ENCODE results near the gene CABCOCO1. TPM values are rescaled to one million over a fixed set of nuclear protein-coding genes. Genes with fewer than 3 reads are reported as not detected.

The CABCOCO1 gene
- total and polyA plus RNA-seq, 2 of the 13 experiments (the other 11 are each of a cell fraction or from before 2014, with no cell fraction given): not detected

- TF ChIP-seq ATF2 (CRISPR knock-in tag; IDR thresholded peaks at IDR 0.05) (no peak), ADNP (CRISPR knock-in tag; IDR thresholded peaks at IDR 0.05) (no peak), EZH2 (conservative IDR thresholded peaks at IDR 0.05; ENCODE audit: low read depth, low read length) (no peak), ZNF576 (CRISPR knock-in tag; IDR thresholded peaks at IDR 0.05) (no peak), KDM3A (CRISPR knock-in tag; IDR thresholded peaks at IDR 0.05; ENCODE audit: low read depth) (no peak)
Observed at GRCh38 chr10:61758433-61758832, 95.7 kb downstream of the CABCOCO1 start (continued).

DNA sequence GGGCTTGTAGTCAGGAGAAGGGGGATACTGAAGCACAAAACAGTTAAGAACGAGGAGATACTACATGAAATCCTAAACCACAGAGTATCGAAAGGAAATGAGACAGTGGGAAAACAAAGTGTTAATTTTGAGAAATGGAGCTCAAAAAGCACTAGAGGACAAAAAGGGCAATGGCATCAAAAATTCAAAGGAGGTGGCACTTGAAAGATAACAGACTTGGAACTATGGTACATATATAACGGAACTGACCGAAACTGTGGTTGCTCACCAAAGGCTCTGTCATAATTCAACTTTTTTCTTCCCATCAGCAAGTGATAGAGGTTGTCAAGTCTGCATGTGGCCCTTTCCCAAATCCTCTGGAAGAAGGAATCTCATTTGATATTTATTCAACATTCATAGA, 97.0 kb downstream of the CABCOCO1 start:
- Histone ChIP-seq H3K4me1 (ENCODE audit: insufficient read depth, low read length) (no peaks in the 10 kb centered on the region), H3K27me3 (ENCODE audit: control insufficient read depth in 1 of 2, insufficient read depth in 2 of 2, low read length in 2 of 2) (no peaks in the 10 kb centered on the region), H3K4me2 (ENCODE audit: low read depth, low read length) (no peak overlapping the region), H4K20me1 (ENCODE audit: insufficient read depth, low read length) (no peaks in the 10 kb centered on the region), H3K79me2 (ENCODE audit: insufficient read depth, low read length) (no peaks in the 10 kb centered on the region), H3K9me3 (ENCODE audit: low read length) (no peaks in the 10 kb centered on the region), H3K9ac (ENCODE audit: insufficient read depth, low read depth, low read length) (no peak overlapping the region), H3K36me3 (replicated peaks in 1 of 2; ENCODE audit: control insufficient read depth in 1 of 2, insufficient read depth in 2 of 2, low read length in 2 of 2) (no peaks in the 10 kb centered on the region), H3K27ac (ENCODE audit: extremely low read length, insufficient read depth, low read length) (no peak overlapping the region), H2AFZ (ENCODE audit: low read length) (no peak overlapping the region), H3K4me3 (replicated peaks in 1 of 3; ENCODE audit: insufficient read depth in 1 of 3, low read depth in 2 of 3, low read length in 3 of 3) (no peak overlapping the region)
- WGBS (ENCODE audit: low lambda C conversion rate): 66% methylated on average over 4 of the region's 4 CpGs
- no peak for DNase-seq (ENCODE audit: low spot score)
- FAIRE-seq: no peak
- no TSS peak for BruUV-seq (replicated peaks)
- ATAC-seq: no peak
- ChIA-PET POLR2A (no interaction called here), CTCF (ENCODE audit: low intra/inter-chr PET ratio, low total read pairs) (no interaction called here)
- in situ Hi-C loops (cut with HindIII; ENCODE audit: extremely low pct_ligation_motif_present, low pct_unique_long_range_greater_than_20kb): no loop called here
- TF ChIP-seq KLF6 (CRISPR knock-in tag; IDR thresholded peaks at IDR 0.05): no peak
- no peak for TF ChIP-seq ATRX (CRISPR knock-in tag; IDR thresholded peaks at IDR 0.05; ENCODE audit: borderline replicate concordance)
- no peak for TF ChIP-seq ZSCAN29 (CRISPR knock-in tag; conservative IDR thresholded peaks at IDR 0.05)
- TF ChIP-seq RBFOX2 (IDR thresholded peaks at IDR 0.05; ENCODE audit: low read depth, low read length): no peak
- no peak for TF ChIP-seq ZNF75D (CRISPR knock-in tag; IDR thresholded peaks at IDR 0.05; ENCODE audit: borderline replicate concordance)
- TF ChIP-seq ZNF232 (CRISPR knock-in tag; IDR thresholded peaks at IDR 0.05; ENCODE audit: borderline replicate concordance): no peak
- no peak for TF ChIP-seq TAF1 (CRISPR knock-in tag; IDR thresholded peaks at IDR 0.05)
- no peak for TF ChIP-seq ZNF724P (CRISPR knock-in tag; IDR thresholded peaks at IDR 0.05; ENCODE audit: borderline replicate concordance)
- TF ChIP-seq ZBTB21 (CRISPR knock-in tag; IDR thresholded peaks at IDR 0.05): no peak
- TF ChIP-seq ZNF230 (CRISPR knock-in tag; IDR thresholded peaks at IDR 0.05): no peak
- TF ChIP-seq HOXA5 (CRISPR knock-in tag; IDR thresholded peaks at IDR 0.05): no peak
- TF ChIP-seq, protein P1, sequence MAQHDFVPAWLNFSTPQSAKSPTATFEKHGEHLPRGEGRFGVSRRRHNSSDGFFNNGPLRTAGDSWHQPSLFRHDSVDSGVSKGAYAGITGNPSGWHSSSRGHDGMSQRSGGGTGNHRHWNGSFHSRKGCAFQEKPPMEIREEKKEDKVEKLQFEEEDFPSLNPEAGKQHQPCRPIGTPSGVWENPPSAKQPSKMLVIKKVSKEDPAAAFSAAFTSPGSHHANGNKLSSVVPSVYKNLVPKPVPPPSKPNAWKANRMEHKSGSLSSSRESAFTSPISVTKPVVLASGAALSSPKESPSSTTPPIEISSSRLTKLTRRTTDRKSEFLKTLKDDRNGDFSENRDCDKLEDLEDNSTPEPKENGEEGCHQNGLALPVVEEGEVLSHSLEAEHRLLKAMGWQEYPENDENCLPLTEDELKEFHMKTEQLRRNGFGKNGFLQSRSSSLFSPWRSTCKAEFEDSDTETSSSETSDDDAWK (CRISPR knock-in tag; IDR thresholded peaks at IDR 0.05): no peak
- TF ChIP-seq HNRNPK (IDR thresholded peaks at IDR 0.05; ENCODE audit: low read depth, low read length, poor library complexity, severe bottlenecking): no peak
- no peak for TF ChIP-seq ZNF878 (CRISPR knock-in tag; IDR thresholded peaks at IDR 0.05)
- TF ChIP-seq TCF7 (IDR thresholded peaks at IDR 0.05; ENCODE audit: low read depth): no peak
- no peak for TF ChIP-seq MED13 (CRISPR knock-in tag; IDR thresholded peaks at IDR 0.05)
- intact Hi-C loops (cut with micrococcal nuclease; ENCODE audit: unreplicated experiment): loop anchor here (10.0 kb wide), 1 partner anchor 275 kb away; no protein-coding TSS in a partner anchor

All from HepG2 (cell line).